ENCODE measurements around the gene SLC16A9. TPM values are rescaled to one million over a fixed set of nuclear protein-coding genes. Genes with fewer than 3 reads are reported as not detected.

Gene SLC16A9
- total RNA-seq, 1 donor from 2014 or later = 11.6 TPM

GRCh38 chr10:59607970-59608369 lies 101.7 kb downstream of the SLC16A9 start:
- Mint-ChIP-seq H3K27me3 (no peaks in the 10 kb centered on the region), H3K27ac (no peak overlapping the region), H3K9me3 (ENCODE audit: low read depth) (peaks cover 6% of the 10 kb centered on the region), H3K4me1 (ENCODE audit: low read depth) (peaks cover 7% of the 10 kb centered on the region), H3K36me3 (ENCODE audit: insufficient read depth) (no peaks in the 10 kb centered on the region), H3K4me3 (ENCODE audit: low read depth) (no peak overlapping the region)
- TF ChIP-seq CTCF (IDR thresholded peaks at IDR 0.05; ENCODE audit: unreplicated experiment) = no peak
- no peak for DNase-seq (ENCODE audit: low spot score, unreplicated experiment)

- TF ChIP-seq CTCF (IDR thresholded peaks at IDR 0.05; ENCODE audit: unreplicated experiment) = no peak
- no peaks in the 10 kb centered on the region for H3K27me3 Mint-ChIP-seq
Measured at GRCh38 chr10:59606551-59606961, 103.1 kb downstream of the SLC16A9 start.

GRCh38 chr10:59601985-59602384 lies 107.7 kb downstream of the SLC16A9 start:
- H3K27me3 Mint-ChIP-seq = no peaks in the 10 kb centered on the region
- no peak for DNase-seq (ENCODE audit: low spot score, unreplicated experiment)
- no peak overlapping the region for H3K4me3 Mint-ChIP-seq (ENCODE audit: low read depth)
- TF ChIP-seq CTCF (IDR thresholded peaks at IDR 0.05; ENCODE audit: unreplicated experiment) = no peak
- no peak overlapping the region for H3K27ac Mint-ChIP-seq
- no peaks in the 10 kb centered on the region for H3K4me1 Mint-ChIP-seq (ENCODE audit: low read depth)
- H3K36me3 Mint-ChIP-seq (ENCODE audit: insufficient read depth) = no peaks in the 10 kb centered on the region
- peaks cover 6% of the 10 kb centered on the region for H3K9me3 Mint-ChIP-seq (ENCODE audit: low read depth)

More at GRCh38 chr10:59606551-59606961, 103.1 kb downstream of the SLC16A9 start:
- H3K27ac Mint-ChIP-seq = no peak overlapping the region
- H3K4me1 Mint-ChIP-seq (ENCODE audit: low read depth) = peaks cover 7% of the 10 kb centered on the region
- no peaks in the 10 kb centered on the region for H3K36me3 Mint-ChIP-seq (ENCODE audit: insufficient read depth)
- H3K4me3 Mint-ChIP-seq (ENCODE audit: low read depth) = no peak overlapping the region
- peaks cover 6% of the 10 kb centered on the region for H3K9me3 Mint-ChIP-seq (ENCODE audit: low read depth)
- DNase-seq (ENCODE audit: low spot score, unreplicated experiment) = no peak

Other genes starting within 250 kb of the SLC16A9 start
- not detected in 2 replicates for gene MRLN, start 43.6 kb upstream of the SLC16A9 start, total RNA-seq
- gene CCDC6, start 196.7 kb upstream of the SLC16A9 start, total RNA-seq = 57.6 TPM in 2 replicates

All from progenitor cell of endocrine pancreas (in vitro differentiated cells).